Medulla oblongata (tissue), 1 donor: ENCODE measurements around the gene CEP70.
"Not testable (repeated sequence)": the region's sequence is repeated elsewhere in the genome, so short reads cannot be mapped to it uniquely, and the experiment has no call there.

Experiments
- DNase-seq: peaks from one replicate; pipeline ENCODE4 v3.0.0-alpha.2; 2015; ENCODE audit errors: extremely low spot score

Gene CEP70

DNA sequence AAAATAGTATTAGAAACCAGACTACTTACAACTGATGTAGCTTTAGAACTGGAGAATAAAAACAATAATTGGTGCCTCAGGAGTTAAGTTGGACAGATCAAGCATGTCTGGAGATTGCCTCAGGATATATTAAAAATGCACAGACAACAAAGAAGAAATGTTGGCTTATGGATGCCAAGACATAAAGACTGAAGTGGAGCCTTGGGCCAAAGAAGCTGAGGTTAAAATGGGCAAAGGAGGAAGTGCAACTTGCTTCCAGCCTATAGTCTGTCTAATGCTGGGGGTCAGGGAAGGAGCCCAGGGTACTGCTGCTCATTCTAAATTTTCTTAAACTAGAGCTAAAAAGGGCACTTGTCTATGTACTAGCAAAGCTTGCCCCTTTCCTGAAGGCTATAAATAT lies 82.1 kb downstream of the CEP70 start:
- DNase-seq = no peak

DNA sequence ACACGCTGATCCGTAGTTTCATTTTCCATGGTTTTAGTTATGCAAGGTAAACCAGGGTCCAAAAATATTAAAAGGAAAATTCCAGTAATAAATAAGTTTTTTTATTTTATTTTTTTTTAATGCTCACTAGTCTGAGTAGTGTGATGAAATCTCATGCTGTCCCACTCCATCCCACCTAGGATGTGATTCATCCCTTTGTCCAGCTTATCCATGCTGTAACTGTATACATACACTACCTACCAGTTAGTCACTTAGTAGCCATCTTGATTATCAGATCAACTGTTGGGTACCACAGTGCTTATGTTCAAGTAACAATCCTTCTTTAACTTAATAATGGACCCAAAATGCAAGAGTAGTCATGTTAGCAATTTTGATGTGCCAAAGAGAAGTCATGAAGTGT lies 84.5 kb downstream of the CEP70 start:
- no peak for DNase-seq

DNA sequence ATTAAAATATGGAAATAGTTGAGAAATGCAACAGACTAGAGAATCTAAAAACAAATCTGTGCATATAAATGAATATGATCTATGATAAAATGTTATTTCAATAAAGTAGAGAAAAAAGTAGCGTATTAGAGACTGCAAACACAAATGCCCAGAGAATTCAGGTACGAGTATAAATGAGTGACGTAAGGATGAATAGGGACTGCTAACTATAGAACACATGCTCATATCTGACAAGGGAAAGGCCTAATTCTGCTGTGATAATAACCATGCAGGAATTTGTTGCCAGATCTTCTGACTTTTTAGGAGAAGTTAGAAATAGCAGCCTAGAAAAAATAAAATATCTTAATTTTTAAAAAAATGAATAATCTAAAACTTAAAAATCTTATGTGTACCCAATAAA lies 86.5 kb downstream of the CEP70 start:
- no peak for DNase-seq

DNA sequence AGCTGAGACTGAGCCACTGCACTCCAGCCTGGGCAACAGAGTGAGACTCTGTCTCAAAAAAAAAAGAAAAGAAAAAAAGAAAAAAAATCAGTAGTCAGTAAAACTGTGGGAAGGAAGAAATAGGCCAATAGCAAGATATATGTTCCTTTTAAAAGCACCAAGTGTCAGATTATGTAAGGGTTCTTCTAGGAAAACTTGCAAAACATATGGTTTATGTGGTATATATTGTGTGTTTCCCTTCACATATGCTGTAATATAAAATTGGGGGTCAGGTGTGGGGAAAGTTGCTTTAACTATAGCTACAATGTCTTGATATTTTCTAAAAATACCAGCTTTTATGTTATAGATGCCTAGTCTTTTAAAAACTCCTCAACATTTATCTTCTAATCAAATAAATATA lies 95.1 kb downstream of the CEP70 start:
- DNase-seq = no peak

DNA sequence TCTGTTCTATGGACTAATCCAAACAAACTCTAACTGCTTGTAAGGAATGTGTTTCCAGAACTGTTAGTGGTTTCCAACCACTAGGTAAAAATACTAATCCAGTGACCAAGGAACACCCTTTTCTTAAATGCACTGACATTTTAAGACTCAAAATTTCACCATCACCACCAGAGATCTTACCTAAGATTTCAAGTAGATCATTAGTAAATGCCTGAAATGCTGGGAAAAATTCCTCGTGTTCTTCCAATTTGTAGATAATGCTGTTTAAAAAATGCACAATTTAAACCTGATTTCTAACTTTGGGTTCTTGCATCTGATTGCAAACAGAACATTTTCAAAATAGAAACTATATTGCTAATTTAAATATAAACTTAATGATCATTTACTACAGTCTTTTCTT lies 96.2 kb downstream of the CEP70 start:
- no peak for DNase-seq

DNA sequence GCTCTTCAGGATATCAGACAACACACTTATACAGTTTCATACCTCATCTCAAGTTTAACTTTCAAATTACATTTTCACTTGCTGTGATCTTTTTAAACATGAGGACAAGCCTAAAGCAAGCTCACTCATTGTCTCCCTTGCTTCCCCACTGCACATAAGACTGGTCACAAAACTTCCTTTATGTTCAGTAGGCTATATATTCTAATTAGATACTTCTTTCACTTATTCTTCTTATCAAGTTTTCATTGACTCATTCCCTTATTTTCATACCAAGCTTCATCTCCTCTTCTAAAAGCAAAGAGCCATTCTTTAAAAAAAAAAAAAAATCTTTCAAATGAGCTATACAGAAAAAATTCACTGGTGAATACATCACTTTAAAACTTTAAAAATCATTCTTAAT lies 97.0 kb downstream of the CEP70 start:
- no peak for DNase-seq

DNA sequence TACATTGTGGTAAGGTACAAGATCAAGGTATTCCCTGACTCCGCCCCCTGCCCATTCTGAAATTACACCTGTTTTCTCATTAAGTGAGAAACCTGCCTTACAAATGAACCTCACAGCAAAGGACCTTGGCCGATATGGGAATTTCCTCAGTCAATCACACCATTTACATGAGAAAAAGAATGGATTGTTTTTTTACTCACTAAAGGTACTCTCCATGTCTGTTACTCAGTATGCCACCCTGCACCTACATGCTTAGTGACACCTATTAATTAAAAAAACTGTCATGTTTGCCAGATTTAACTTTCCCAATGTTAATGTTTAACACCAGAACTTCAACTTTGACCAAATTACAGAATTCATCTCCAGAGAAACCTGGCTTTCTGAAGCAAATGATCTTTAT lies 97.6 kb downstream of the CEP70 start:
- DNase-seq = no peak

DNA sequence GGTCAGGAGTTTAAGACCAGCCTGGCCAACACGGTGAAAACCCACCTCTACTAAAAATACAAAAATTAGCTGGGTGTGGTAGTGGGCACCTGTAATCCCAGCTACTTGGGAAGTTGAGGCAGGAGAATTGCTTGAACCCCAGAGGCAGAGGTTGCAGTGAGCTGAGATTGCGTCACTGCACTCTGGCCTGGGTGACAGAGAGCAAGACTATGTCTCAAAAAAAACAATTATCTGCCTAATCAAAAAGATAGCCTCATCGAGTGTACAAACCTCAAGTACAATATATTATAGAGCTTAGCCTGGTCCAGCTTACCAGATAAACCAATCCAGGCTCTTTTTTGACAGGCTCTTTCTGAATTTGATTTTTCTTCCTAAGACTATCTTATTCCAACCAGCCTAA lies 98.4 kb downstream of the CEP70 start:
- not testable (repeated sequence) for DNase-seq

DNA sequence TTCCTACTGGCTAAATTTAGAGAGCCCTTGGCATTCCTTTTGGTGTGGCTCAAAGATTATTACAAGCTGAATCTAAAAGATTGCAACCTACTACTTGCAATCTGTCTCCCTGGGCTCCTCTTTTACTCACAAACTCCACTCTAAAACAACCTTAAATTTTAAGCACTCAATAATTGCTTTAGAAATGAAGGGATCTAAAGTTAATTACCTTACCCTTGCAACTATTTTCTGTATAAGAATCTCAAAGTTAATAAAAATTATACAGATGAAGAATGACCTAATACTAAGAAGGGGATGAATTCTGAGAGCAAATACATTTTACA lies 99.5 kb downstream of the CEP70 start:
- no peak for DNase-seq

DNA sequence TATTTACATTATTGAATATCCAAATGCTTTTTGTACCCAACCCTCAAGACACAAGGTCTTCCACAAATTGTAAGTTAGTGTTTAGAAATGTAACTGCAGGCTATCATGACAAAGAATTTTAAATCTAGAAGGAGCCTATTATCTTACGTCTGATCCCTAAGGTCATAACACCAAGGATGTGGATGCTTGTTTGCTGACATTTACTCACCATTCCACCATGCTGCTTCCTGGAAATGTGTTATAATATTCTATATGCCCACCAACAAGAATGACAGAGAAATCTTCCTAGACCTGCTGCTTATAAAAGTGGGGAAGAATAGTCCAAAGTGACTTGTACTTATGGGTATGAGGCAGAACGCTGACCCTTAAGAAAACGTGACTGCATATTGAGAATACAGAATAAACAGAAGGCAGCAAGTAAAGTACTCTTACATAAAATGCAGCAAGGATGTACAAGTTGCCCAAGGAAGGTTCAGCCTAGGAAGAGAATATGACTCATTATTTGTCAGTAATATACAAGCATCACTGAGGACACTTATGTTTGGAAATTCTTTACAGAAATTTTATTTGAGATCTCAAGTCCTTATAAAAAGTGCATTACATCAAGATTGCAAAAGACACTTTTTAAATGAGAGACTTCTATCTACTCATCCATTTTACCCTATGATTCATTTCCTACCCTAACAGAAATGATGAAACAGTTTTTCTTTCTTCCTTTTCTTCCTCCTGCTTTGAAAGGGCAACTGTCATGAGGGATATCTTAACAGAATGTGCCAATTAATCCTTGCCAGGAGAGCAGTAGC lies 100.1 kb downstream of the CEP70 start:
- DNase-seq = no peak

DNA sequence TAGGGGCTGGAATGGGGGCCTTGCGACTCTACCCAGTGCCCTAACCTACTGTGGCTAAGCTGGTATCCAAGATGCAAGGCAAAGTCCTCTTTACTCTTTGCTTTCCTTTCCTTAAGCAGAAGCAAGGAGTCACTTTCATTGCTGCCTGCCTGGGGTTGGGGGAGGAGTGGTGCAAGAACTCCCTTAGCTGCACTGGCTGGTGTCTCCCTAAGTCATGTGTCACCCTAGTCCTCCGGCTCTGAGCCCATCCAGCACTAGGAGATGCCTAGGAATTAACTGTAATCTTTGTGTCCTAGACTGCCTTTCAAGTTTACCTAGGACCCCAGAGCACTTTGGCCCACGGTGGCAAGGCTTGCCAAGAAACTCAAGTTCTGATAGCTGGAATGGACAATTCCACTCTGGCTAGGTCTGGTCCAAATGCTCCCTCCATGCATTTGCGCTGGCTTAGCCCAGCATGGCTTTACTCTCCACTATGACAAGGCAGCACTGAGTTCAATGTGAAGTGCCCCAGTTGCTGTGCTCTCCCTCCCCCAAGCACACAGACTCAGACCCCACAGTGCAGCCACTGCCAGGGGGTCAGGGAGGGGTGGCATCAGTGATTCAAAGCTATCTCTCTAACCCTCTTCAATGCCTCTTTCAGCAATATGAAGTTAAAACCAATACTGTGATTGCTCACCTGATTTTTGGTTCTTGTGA lies 100.9 kb downstream of the CEP70 start:
- DNase-seq = no peak

DNA sequence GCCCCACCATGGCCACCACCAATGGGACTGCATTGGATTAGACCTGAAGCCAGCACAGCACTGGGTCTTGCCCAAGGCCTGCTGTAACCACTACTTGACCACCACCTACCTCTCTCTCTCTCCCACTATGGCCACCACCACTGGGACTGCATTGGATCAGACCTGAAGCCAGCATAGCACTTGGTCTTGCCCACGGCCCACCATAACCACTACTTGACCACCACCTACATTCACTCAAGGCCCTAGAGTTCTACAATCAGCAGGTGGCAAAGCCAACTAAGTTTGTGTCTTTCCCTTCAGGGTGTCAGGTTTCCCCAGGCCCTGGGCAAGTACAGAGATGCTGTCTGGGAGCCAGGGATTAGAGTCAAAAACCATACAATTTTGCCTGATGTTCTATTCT lies 102.1 kb downstream of the CEP70 start:
- DNase-seq = no peak

DNA sequence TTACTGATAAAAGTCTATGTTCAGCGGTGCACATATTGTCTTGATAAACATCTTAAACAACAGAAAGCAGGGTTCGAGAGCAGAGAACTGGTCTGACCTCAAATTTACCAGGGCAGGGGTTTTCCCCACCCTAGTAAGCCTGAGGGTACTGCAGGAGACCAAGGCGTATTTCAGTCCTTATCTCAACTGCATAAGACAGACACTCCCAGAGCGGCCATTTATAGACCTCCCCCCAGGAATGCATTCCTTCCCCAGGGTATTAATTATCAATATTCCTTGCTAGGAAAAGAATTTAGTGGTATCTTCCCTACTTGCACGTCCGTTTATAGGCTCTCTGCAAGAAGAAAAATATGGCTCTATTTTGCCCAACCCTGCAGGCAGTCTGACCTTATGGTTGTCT lies 107.5 kb downstream of the CEP70 start:
- not testable (repeated sequence) for DNase-seq

DNA sequence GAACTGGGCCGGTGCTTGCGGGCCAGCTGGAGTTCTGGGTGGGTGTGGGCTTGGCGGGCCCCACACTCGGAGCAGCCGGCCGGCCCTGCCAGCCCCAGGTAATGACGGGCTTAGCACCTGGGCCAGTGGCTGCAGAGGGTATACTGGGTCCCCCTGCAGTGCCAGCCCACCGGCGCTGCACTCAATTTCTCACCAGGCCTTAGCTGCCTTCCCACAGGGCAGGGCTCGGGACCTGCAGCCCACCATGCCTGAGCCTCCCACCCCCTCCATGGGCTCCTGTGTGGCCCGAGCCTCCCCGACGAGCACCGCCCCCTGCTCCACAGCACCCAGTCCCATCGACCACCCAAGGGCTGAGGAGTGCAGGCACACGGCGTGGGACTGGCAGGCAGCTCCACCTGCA lies 109.4 kb downstream of the CEP70 start:
- not testable (repeated sequence) for DNase-seq

DNA sequence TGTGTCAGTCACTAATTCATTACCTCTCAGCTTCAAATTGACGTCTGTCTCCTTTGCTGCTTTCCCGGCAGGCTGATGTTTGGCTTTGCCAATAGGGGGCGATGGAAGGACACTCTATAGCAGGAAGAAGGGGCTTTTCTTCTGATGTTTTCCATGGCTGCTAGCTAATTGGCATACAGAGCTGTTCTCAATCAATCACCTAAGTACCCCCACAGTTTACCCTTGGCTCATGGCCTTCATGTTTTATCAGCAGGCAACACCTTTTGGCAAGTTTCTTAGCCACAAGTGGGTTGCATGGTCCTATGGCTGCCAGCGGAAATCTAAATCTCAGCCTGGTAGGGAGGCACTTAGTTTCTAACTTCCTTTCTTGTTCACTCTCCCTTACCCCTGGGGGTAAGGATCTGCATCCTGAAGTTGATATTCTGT lies 114.6 kb downstream of the CEP70 start:
- peak; percentile 28 for DNase-seq

DNA sequence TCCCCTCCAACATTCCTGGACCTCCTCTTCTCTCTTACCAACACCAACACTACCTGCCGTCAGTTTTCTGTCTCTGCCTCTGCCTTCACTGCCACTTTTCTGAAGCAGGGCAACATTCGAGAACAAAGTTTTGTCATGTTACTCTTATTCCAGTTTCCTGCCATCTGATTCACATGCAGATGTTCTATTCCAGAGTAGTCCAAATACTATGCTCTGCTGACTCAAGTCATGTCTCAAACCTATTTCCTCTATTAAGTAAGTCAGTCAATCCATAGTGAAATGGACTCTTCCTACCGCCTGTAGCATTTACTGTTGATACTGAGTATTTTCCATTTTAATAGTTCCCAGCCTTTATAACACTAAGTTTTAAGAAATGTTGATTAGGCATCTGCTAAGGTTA lies 116.3 kb downstream of the CEP70 start:
- no peak for DNase-seq

DNA sequence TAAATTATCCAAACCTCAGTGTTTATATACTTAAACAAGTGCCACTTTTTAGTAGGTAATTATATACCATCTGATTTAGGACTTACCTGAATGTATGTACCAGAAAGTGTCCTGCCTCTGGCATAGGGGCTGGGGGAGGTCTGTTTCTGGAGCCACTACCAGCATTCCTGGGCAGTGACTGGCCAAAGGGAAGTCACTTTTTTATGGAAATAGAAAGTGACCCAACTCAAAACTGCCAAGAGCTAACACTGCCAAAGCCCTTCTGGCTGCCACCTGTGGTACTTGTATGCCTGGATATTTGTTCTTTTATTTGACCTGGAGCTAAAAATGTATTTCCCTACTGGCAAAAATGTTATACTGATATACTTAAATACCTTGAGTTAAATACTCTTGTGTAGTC lies 116.9 kb downstream of the CEP70 start:
- DNase-seq = no peak

DNA sequence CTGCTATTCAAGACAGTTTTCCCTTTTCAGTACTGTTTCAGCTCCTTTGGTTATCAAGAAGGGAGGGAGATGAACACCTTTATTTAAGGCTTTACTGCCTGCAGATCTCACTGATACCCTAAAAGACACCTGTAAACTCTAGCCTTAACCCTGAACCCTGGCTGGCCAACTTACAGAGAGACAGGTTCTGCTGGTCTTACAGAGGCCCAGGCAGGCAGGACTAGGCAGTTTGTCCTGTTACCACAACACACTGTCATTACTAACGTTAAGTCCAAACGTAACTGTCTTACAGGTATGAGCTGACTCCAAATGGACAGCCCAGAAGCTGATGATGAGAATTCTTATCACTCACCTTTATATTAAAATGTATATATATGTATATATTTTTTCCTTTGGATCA lies 117.5 kb downstream of the CEP70 start:
- DNase-seq = no peak

DNA sequence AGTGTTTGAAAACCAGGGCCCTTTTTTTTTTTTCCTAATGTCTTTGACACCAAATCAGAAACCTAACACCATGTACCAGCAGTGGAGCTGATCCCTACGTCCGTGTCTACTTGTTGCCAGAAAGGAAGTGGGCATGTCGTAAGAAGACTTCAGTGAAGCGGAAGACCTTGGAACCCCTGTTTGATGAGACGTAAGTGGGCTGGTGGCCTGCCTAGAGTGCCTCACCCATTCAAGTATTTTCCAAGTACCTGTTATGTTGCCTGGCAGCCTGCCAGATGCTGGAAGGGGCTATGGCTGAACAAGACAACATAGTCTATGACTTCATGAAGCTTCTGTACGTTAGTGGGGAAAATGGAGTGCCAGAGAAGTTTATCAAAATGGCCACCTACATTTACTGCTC lies 119.9 kb downstream of the CEP70 start:
- DNase-seq = no peak

DNA sequence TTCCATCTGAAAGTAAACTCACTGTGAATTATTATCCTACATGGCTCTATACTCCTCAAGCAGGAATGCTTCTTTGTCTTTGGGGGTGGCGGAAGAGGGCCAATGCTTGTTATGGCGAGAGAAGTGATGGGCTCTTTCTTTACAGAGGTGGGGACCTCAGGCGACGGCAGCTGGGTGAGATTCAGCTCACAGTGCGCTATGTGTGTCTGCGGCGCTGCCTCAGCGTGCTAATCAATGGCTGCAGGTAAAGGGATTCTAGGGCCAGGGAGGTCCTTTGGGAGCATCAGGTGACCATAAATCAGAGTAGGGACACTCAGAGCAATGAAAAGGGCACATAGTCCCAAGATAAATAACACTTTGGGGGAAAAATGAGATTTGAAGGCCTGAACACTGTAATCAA lies 120.7 kb downstream of the CEP70 start:
- no peak for DNase-seq

DNA sequence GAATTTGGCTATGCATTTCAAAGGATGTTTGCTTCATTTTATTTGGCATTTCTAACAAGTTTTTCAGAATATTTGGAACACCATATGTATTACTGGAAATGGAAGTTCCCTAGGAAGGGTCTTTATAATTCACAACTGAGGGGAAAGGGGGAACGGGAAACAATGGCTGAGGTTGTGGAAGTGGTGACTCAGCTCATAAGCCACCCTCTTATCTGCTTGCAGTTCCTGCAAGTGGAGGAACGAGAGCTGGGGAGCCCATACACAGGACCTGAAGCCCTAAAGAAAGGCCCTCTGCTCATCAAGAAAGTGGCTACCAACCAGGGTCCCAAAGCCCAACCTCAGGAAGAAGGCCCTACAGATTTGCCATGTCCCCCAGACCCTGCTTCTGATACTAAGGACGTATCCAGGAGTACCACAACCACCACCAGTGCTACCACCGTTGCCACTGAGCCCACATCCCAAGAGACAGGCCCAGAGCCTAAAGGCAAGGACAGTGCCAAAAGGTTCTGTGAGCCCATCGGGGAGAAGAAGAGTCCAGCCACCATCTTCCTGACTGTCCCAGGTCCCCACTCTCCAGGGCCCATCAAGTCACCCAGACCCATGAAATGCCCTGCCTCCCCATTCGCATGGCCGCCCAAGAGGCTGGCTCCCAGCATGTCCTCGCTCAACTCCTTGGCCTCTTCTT lies 121.8 kb downstream of the CEP70 start:
- DNase-seq = no peak

DNA sequence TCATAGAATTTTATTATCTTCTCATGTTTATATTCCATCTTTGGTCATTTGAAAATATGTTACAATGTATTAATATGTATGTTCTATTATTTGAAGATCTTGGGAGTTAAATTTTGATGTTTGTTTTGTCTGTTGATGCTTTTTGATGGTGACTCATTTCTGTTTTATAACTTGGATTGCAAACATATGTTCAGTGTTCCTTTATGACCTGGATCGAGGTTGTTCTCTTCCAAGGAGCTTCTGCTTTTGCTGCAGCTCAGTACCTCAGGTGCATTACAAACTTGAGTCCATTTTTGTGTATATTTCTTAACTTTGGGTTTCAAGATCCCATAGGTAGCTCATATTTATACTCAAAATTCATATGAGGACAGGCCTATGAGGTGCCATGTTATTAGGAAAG lies 122.6 kb downstream of the CEP70 start:
- no peak for DNase-seq

DNA sequence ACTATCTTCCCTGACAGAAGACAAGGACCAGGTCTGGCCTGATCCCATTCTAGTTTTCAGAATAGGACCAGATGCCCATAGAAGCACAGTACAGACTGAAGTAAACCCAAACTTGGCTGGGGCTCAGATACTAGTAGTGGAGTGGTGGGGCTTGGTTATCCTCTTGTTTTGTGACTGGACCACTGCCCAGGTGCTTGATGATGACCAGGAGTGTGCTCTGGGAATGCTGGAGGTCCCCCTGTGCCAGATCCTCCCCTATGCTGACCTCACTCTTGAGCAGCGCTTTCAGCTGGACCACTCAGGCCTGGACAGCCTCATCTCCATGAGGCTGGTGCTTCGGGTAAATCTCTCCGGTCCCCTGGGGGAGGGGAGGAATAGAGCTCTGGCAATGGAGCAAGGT lies 123.4 kb downstream of the CEP70 start:
- DNase-seq = no peak
